C1 segment of cervical spinal cord (tissue), 14 donors: ENCODE data around the gene HOTAIR.

Source experiments
- DNase-seq, 14 donors: peaks; one replicate each; lab custom pipeline; 2025; lab: John Stamatoyannopoulos, UW

HOTAIR gene

GRCh38 chr12:53948650-53949593 is 25.8 kb downstream of the HOTAIR start:
- no peak for DNase-seq

DNA sequence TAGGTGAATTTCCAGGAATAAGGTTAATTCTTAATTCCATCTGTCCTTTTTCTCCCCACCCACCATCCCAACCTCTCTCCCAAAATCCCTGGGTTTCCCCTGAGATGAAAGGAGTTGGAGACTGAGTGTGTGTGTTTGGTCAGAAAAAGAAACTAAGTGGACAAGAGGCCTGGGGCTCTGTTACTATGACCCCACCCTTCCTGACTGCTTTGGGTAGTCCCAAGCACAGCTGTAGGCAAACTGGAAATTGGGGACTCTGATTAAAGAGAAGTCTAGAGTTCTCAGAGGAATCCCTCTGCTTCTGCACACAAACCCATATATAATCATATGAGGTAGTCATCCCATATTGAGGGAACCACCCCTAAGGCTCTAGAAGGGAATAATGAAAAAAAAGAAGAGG is 27.0 kb downstream of the HOTAIR start:
- DNase-seq, result no peak

GRCh38 chr12:53944907-53945847 is 29.6 kb downstream of the HOTAIR start:
- DNase-seq, result no peak

DNA sequence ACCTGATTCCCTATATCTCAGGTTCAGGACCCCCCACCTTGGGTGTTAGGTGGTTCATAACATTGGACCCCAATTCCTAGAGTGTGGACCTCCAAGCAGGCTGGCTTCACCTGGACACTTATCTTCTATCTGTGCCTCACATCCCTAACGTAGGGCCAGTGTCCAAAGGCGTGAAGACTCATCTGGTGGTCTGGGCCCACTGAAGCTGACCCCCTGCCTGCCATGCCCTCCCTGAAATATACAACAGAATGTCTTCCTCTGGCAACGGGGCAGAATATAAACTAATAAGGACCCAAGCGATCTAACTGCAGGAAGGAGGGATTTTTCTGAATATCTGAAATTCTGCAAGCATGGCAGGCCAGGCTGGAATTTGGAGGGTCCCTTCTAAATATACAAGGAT is 30.5 kb downstream of the HOTAIR start:
- no peak for DNase-seq

- DNase-seq, result no peak
Measured at GRCh38 chr12:53942467-53942997, 32.2 kb downstream of the HOTAIR start.

DNA sequence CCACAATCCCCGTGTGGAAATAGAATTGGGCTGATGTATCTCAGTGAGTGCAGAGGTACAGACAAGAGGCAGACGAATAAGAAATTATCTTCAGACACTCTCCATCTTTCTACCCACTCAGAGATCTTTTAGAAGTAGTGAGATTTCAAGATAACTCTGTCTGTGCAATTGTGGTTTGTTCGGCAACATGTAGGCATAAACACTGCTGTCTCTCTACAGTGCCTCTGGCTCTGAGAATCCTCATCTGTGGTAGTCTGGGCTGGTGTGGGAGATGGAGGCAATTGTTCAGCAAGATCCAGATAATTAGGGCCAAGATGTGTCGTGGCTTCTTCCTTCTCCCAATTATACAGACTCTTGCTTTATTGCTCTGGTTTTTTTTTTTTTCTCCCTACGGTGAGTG is 33.0 kb downstream of the HOTAIR start:
- no peak for DNase-seq

GRCh38 chr12:53941187-53941586 is 33.6 kb downstream of the HOTAIR start:
- DNase-seq, result no peak

DNA sequence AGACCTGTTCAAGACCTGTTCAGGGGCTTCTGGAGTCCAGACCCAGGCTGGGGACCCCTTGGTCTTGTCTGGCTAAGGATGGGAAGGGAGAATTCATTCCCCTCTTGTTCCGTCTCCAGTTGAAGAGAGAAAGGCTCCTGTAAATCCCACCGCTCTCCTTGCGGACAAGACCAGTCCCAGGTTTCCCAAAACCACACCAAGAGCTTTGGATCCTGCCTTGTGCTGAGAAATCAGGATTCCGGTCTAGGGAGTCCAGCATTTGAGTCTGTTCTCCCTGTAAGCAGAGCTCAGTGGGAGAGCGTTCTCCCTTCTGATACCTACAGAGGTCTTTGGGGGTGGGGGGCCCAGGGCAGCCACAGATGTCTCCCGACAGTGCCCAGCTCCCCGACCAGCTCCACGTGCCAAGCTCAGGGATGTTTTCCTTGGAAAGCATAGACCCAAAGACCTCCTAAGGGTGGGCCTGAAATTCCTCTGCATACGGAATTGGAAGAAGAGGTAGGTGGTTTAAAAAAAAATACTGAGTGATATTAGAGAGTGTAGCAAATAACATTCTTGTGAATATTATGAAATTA is 34.2 kb downstream of the HOTAIR start:
- DNase-seq, result no peak

GRCh38 chr12:53939141-53940108 is 35.3 kb downstream of the HOTAIR start:
- no peak for DNase-seq

DNA sequence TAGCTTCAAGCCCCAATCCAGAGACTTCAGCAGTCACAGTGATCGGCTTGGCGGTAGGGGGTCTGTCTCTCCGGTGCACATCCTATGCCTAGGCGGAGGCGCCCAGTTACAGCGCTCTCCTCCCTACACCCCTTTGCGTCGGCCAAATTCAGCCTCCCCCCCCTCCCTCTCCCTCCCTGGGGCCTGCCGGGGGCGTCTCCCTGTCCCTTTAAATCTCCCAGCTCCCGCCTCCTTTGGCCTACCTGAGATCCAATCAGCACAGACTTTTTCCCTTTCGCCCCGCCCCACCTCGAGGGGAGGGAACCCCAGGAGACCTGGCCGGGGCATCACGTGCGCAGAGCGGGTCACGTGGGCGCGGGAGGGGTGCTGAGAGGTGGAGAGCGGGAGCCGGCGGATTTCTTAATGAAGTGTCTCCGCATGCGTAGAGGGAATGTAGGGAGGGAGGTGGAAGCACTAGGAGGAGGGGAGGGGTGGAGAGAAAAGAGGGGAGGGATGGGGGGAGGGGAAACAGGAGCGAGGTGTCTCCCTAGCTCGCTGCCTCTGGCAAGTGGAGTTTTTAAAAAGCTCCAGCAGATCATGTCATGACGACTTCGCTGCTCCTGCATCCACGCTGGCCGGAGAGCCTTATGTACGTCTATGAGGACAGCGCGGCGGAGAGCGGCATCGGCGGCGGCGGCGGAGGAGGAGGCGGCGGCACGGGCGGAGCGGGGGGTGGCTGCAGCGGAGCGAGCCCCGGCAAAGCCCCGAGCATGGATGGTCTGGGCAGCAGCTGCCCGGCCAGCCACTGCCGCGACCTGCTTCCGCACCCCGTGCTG is 36.2 kb downstream of the HOTAIR start, which contains the start of gene HOXC13:
TSS of gene HOXC13 (plus strand) at position 506 of the 815 bp plus-strand sequence. CDS start at position 582, 76 bp downstream.
- peak in 1 of 14 donors; percentile 6 for DNase-seq

DNA sequence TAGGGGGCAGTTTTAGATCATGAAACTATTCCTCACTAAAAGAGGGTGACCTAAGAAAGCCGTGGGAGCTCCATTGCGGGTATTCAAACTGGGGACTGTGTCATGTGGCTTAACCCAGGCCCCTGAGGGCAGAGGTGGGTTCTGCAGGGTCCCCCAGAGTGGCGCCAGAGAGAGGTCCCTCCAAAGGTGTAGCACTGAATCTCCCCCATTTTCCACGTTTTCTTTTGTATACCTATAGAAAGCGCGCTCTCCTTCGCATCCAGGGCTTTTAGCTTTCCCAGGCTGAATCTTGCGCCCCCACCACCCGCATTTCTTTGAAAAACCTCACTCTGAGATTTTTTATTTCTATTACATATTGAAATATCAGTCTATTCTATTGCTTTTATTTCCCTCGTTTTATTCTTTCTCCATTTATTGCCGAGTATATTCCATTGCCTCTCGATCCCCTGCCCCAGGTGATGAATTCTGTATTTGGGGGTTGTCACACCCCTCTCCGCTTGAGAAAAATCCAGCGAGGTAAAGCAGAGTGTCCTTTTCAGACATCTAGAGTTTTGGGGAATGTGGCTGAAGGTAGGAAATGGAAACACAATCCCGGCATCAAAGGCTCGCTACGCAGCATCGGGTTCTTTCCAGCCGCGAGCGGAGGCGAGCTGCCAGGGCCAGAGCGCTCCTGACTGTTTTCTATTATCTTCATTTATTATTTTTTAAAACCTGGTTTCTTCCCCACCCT is 37.0 kb downstream of the HOTAIR start:
- no peak for DNase-seq

DNA sequence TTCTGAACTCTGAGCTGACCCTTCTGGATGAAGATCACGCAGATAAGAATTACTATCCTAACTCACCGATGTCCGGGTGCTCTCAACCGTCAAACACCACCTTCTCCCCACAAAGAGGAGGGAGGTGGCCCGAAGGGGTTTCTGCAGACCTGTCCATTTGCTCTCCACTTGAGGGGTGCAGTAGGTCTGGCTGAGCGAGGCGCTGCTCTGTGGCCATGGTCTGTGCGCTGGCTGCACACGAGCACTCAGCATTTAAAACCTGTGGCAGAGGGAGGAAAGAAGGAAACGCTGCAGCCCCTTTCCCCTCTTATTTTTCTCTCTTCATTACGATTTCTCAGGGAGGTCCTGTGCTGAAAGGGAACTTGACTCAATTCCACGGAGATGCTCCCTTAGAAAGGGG is 37.7 kb downstream of the HOTAIR start:
- no peak for DNase-seq

GRCh38 chr12:53935383-53936341 is 39.1 kb downstream of the HOTAIR start:
- no peak for DNase-seq

GRCh38 chr12:53932915-53933314 is 41.8 kb downstream of the HOTAIR start:
- no peak for DNase-seq

GRCh38 chr12:53931844-53932581 is 42.7 kb downstream of the HOTAIR start:
- no peak for DNase-seq

GRCh38 chr12:53930591-53931255 is 44.0 kb downstream of the HOTAIR start:
- no peak for DNase-seq
